PC-3 (cell line): ENCODE results near the gene ZNF488. TPM values are rescaled to one million over a fixed set of nuclear protein-coding genes. Genes with fewer than 3 reads are reported as not detected.

Source experiments
- ATAC-seq: fragments of 200-7000 bp; cut with Tn5 transposase; 2 replicates; pipeline ENCODE4 v1.9.1; 2020; ENCODE audit warnings: mild to moderate bottlenecking, moderate library complexity
- BruUV-seq: library from RNA; stranded (reverse); fragments of 400-500 nt; replicated peaks from 2 replicates; lab custom pipeline; 2021; lab: Mats Ljungman, UMichigan
- CTCF ChIA-PET: fragments of 300-600 bp; sonication (Branson Sonifier 250); formaldehyde crosslinking; loops from one replicate; lab custom pipeline; 2022; ENCODE audit warnings: antibody characterized with exemption; lab: Charles Lee
- POLR2A ChIA-PET: fragments of 300-600 bp; sonication (Branson Sonifier 250); formaldehyde crosslinking; loops from one replicate; lab custom pipeline; 2022; ENCODE audit warnings: antibody characterized with exemption; ENCODE audit not compliant: unreplicated experiment; lab: Charles Lee
- DNase-seq: peaks from one replicate; pipeline ENCODE4 v3.0.0-alpha.2; 2015
- H2AFZ ChIP-seq: fragments of 300-600 bp; sonication (generic); 2 replicates; pipeline ENCODE4 v1.6.0; 2016; ENCODE audit warnings: antibody characterized with exemption, low read length
- H3F3A ChIP-seq: fragments of 300-600 bp; sonication (generic); one replicate; pipeline ENCODE4 v1.6.0; 2017; ENCODE audit warnings: antibody characterized with exemption, low read length, control low read depth, mild to moderate bottlenecking; ENCODE audit not compliant: unreplicated experiment
- H3K27ac ChIP-seq: fragments of 300-600 bp; sonication (generic); 2 replicates; pipeline ENCODE4 v1.5.1; 2016; ENCODE audit warnings: mild to moderate bottlenecking, low read length
- H3K27me3 ChIP-seq: fragments of 300-600 bp; sonication (generic); 2 replicates; pipeline ENCODE4 v1.6.1; 2016; ENCODE audit warnings: low read length, mixed read lengths
- H3K36me3 ChIP-seq: fragments of 300-600 bp; sonication (generic); 2 replicates; pipeline ENCODE4 v1.6.1; 2016; ENCODE audit warnings: low read depth, mixed run types, low read length, mixed read lengths
- H3K4me1 ChIP-seq: fragments of 300-600 bp; sonication (generic); 2 replicates; pipeline ENCODE4 v1.5.1; 2016; ENCODE audit warnings: low read length; ENCODE audit not compliant: insufficient read depth
- H3K4me2 ChIP-seq: fragments of 300-600 bp; sonication (generic); 2 replicates; pipeline ENCODE4 v1.6.0; 2016; ENCODE audit warnings: low read length
- H3K4me3 ChIP-seq: fragments of 300-600 bp; sonication (generic); 2 replicates; pipeline ENCODE4 v1.5.1; 2016; ENCODE audit warnings: mild to moderate bottlenecking, low read length, mixed read lengths
- H3K79me2 ChIP-seq: fragments of 300-600 bp; sonication (generic); 2 replicates; pipeline ENCODE4 v1.6.1; 2017; ENCODE audit warnings: low read length, mixed read lengths
- H3K9ac ChIP-seq: fragments of 300-600 bp; sonication (generic); 2 replicates; pipeline ENCODE4 v1.6.0; 2016; ENCODE audit warnings: mild to moderate bottlenecking, low read length
- H3K9me2 ChIP-seq: fragments of 300-600 bp; sonication (generic); replicated peaks from 2 replicates; pipeline ENCODE4 v1.6.1; 2016; ENCODE audit warnings: mixed run types, low read length, mixed read lengths
- H3K9me3 ChIP-seq: fragments of 300-600 bp; sonication (generic); 2 replicates; pipeline ENCODE4 v1.6.1; 2016; ENCODE audit warnings: low read length, mixed read lengths
- H4K20me1 ChIP-seq: fragments of 300-600 bp; sonication (generic); 2 replicates; pipeline ENCODE4 v1.6.1; 2016; ENCODE audit warnings: low read length, mixed read lengths
- EZH2 ChIP-seq: fragments of 300-600 bp; sonication (generic); IDR thresholded peaks from one replicate; pipeline ENCODE4 v1.6.1; 2017; ENCODE audit warnings: antibody characterized with exemption, mild to moderate bottlenecking, low read length; ENCODE audit not compliant: unreplicated experiment
- EZH2phosphoT487 ChIP-seq: fragments of 300-600 bp; sonication (generic); IDR thresholded peaks from 2 replicates; pipeline ENCODE4 v1.6.1; 2018; ENCODE audit warnings: mild to moderate bottlenecking, antibody characterized with exemption, low read length, borderline replicate concordance
- intact Hi-C: fragments of 100-400 bp; cut with micrococcal nuclease; formaldehyde crosslinking; loops from 2 replicates; pipeline ENCODE4 v1.9.0; 2023
- total RNA-seq: library from RNA; depleted of rRNA; stranded (reverse); fragments of >200 nt; gene quantifications from 2 replicates; pipeline ENCODE4 v1.2.3, GENCODE V29; 2014
- TF ChIP-seq, protein P1 (sequence below): fragments of 300-600 bp; sonication (generic); conservative IDR thresholded peaks from 2 replicates; pipeline ENCODE4 v1.5.1; 2017; ENCODE audit warnings: antibody characterized with exemption, low read depth, mild to moderate bottlenecking, low read length

Gene ZNF488
- total RNA-seq, 1 experiment from 2014 or later = 1.7 TPM

DNA sequence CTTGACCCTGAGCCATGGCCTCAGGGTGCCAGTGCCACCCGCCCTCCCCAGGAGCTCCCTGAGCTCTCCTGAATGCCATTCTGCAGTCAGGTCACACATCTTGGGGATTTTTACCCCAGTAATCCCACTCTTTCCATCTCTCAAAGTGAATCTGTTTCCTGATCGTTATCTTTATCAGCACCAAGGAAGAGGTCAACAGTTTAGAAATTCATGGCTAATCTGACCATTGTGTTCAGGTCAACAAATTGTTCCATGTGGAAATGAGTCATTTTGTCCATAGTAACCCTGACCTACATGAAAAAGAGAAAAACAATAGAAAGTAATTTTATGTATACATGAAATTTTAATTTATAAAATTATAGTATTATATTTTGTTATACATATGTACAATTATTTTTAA lies 28.8 kb upstream of the ZNF488 start:
- Histone ChIP-seq H3K4me2 (peak overlapping the region; percentile 44), H3K9ac (no peak overlapping the region)

DNA sequence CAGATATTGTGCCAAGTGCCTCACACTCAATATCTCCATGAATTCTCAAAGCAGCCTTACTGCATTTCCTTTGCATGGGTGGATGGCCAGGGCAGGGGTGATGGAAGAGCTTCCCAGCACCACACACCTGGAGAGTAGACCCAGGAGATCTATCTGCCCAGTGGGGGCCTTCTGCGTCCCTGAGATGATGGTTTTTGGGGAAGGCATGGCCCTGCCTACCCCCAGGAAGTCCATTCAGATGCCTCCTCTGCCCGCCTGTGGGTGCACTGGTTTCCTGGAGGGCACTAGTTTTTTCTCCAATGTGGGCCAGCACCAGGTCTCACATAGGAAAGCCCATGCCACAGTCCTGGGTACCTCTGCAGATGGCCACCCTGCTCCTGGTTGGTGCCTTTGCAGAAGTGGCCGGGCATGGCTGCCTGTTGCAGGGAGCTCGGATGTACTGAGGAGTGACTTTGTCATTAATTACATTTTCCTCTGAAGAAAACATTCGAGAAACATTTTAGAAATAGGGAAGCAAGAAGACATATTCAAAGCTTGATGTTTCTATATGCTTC lies 28.2 kb upstream of the ZNF488 start:
- no peak for TF ChIP-seq EZH2phosphoT487
- DNase-seq = no peak
- Histone ChIP-seq H3K27me3 (no peaks in the 10 kb centered on the region), H3K4me1 (peaks cover 17% of the 10 kb centered on the region), H3K79me2 (no peaks in the 10 kb centered on the region), H3F3A (no peaks in the 10 kb centered on the region), H4K20me1 (no peaks in the 10 kb centered on the region), H3K9me3 (no peaks in the 10 kb centered on the region), H3K9me2 (no peaks in the 10 kb centered on the region), H3K4me3 (no peak overlapping the region), H3K27ac (no peak overlapping the region), H3K9ac (no peak overlapping the region), H3K4me2 (no peak overlapping the region), H3K36me3 (no peaks in the 10 kb centered on the region), H2AFZ (no peak overlapping the region)
- BruUV-seq = no TSS peak
- ChIA-PET CTCF (no interaction called here), POLR2A (no interaction called here)
- intact Hi-C loops = no loop called here
- no peak for ATAC-seq

More for the DNA sequence above, 28.8 kb upstream of the ZNF488 start:
- no peaks in the 10 kb centered on the region for H3K79me2 ChIP-seq
- H3K9me3 ChIP-seq = no peaks in the 10 kb centered on the region
- TF ChIP-seq EZH2phosphoT487 (no peak), EZH2 (no peak)
- TF ChIP-seq, protein P1, sequence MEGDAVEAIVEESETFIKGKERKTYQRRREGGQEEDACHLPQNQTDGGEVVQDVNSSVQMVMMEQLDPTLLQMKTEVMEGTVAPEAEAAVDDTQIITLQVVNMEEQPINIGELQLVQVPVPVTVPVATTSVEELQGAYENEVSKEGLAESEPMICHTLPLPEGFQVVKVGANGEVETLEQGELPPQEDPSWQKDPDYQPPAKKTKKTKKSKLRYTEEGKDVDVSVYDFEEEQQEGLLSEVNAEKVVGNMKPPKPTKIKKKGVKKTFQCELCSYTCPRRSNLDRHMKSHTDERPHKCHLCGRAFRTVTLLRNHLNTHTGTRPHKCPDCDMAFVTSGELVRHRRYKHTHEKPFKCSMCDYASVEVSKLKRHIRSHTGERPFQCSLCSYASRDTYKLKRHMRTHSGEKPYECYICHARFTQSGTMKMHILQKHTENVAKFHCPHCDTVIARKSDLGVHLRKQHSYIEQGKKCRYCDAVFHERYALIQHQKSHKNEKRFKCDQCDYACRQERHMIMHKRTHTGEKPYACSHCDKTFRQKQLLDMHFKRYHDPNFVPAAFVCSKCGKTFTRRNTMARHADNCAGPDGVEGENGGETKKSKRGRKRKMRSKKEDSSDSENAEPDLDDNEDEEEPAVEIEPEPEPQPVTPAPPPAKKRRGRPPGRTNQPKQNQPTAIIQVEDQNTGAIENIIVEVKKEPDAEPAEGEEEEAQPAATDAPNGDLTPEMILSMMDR = no peak
- H2AFZ ChIP-seq = no peak overlapping the region
- peak; percentile 57 for ATAC-seq
- H3K4me3 ChIP-seq = no peak overlapping the region
- DNase-seq = peak; percentile 33
- BruUV-seq = no TSS peak
- H3K4me1 ChIP-seq = peaks cover 13% of the 10 kb centered on the region
- ChIA-PET POLR2A (no interaction called here), CTCF (no interaction called here)
- no peaks in the 10 kb centered on the region for H3F3A ChIP-seq
- intact Hi-C loops = no loop called here
- H3K27me3 ChIP-seq = no peaks in the 10 kb centered on the region
- H3K36me3 ChIP-seq = no peaks in the 10 kb centered on the region
- H4K20me1 ChIP-seq = no peaks in the 10 kb centered on the region
- H3K27ac ChIP-seq = no peak overlapping the region
- H3K9me2 ChIP-seq = no peaks in the 10 kb centered on the region

DNA sequence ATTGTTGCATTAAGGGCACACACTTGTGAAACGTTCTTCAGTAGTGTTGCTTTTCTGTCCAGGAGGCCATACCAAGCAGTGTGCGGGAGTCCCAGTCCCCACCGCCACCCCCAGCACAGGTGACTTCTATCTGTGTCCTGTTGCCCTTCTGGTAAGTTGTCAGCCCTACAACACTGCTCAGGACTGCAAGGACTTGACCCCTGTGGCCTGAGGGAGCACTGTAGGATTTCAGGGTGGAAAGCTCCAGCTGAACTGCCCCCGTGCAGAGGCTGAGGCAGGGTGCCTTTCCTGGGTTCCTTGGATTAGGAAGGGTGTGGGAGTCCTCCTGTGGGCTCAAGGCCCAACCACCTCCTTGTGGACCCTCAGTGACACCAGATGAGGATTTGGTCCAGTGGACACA lies 26.8 kb upstream of the ZNF488 start:
- TF ChIP-seq, protein P1 = no peak
- TF ChIP-seq EZH2 (no peak), EZH2phosphoT487 (no peak)
- DNase-seq (no peak), ATAC-seq (no peak)
- Histone ChIP-seq H3K27ac (no peak overlapping the region), H3K9me2 (no peaks in the 10 kb centered on the region), H3K36me3 (no peaks in the 10 kb centered on the region), H3K27me3 (no peaks in the 10 kb centered on the region), H2AFZ (no peak overlapping the region), H3K4me3 (no peak overlapping the region), H3K79me2 (no peaks in the 10 kb centered on the region), H3F3A (no peaks in the 10 kb centered on the region), H4K20me1 (no peaks in the 10 kb centered on the region), H3K4me2 (no peak overlapping the region), H3K4me1 (peaks cover 29% of the 10 kb centered on the region), H3K9me3 (no peaks in the 10 kb centered on the region), H3K9ac (no peak overlapping the region)
- intact Hi-C loops = no loop called here
- POLR2A ChIA-PET = no interaction called here
- CTCF ChIA-PET = no interaction called here
- no TSS peak for BruUV-seq
